ENCODE results near the gene C7orf57. TPM values are rescaled to one million over a fixed set of nuclear protein-coding genes. Genes with fewer than 3 reads are reported as not detected.
A peak's percentile ranks its signal among the peaks of the same experiment; 100 is the strongest.

C7orf57 gene
- total RNA-seq, 1 experiment from 2014 or later, result 0.15 TPM

GRCh38 chr7:48053736-48054135 is 18.4 kb downstream of the C7orf57 start:
- Histone ChIP-seq H3K4me1 (ENCODE audit: control insufficient read depth in 1 of 2, insufficient read depth in 2 of 2, low read length in 2 of 2) (peaks cover 6 to 20% of the 10 kb centered on the region in 2 experiments; a peak in 3 of 4 replicates), H4K20me1 (ENCODE audit: insufficient read depth) (no peaks in the 10 kb centered on the region), H3K4me2 (ENCODE audit: low read length) (no peak overlapping the region), H3K9ac (ENCODE audit: low read length) (no peak overlapping the region), H3K79me2 (ENCODE audit: insufficient read depth, low read length) (no peaks in the 10 kb centered on the region), H3K27me3 (ENCODE audit: insufficient read depth, low read length) (no peaks in the 10 kb centered on the region), H3K9me2 (ENCODE audit: insufficient read depth) (no peaks in the 10 kb centered on the region), H3K36me3 (ENCODE audit: control insufficient read depth in 1 of 2, insufficient read depth in 2 of 2, low read length in 2 of 2) (no peaks in the 10 kb centered on the region), H3K4me3 (replicated peaks in 1 of 2; ENCODE audit: low read depth in 1 of 2, low read length in 2 of 2) (no peak overlapping the region), H3K27ac (ENCODE audit: low read depth, low read length) (no peak overlapping the region), H3K9me3 (ENCODE audit: control insufficient read depth in 1 of 2, insufficient read depth in 1 of 2, low read depth in 1 of 2, low read length in 2 of 2) (no peaks in the 10 kb centered on the region), H2AFZ (ENCODE audit: low read depth, low read length, poor library complexity, severe bottlenecking) (peak overlapping the region; percentile 80)
- TF ChIP-seq YY1 (IDR thresholded peaks at IDR 0.05; ENCODE audit: extremely low read depth, insufficient replicate concordance, low read depth, low read length) (no peak), EZH2phosphoT487 (IDR thresholded peaks at IDR 0.05; ENCODE audit: borderline replicate concordance) (no peak), SIN3A (IDR thresholded peaks at IDR 0.05; ENCODE audit: low read depth) (no peak)
- intact Hi-C loops (cut with micrococcal nuclease), result no loop called here
- BruUV-seq (replicated peaks), result no TSS peak
- ATAC-seq (no peak), DNase-seq (ENCODE audit: low read depth, low spot score) (no peak)
- ChIA-PET RAD21 (ENCODE audit: low non-redundant PET in 1 of 2, low total read pairs in 2 of 2, uncharacterized antibody in 2 of 2, unreplicated experiment in 2 of 2) (no interaction called here), CTCF (no interaction called here), POLR2A (no interaction called here)

DNA sequence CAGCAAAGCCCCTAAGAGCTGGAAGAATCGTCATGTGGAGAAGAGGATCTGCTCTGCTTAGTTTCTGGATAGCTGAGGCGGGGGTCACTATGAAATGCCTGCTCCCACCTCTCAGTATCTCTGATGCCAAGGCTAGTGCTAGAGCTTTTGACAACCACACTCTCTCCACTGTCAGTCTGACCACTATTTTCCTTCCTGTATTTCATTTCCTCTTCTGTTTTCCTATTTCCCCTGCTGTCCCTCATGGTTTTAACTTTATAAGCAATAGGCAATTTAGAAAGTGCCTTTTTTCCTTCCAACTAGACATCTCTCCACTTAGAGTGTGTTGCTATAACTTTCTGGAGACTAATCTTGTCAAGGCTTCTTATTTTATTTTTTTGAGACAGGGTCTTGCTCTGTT is 23.6 kb downstream of the C7orf57 start:
- no peak overlapping the region for H3K27ac ChIP-seq (ENCODE audit: low read depth, low read length)
- no peak overlapping the region for H3K4me3 ChIP-seq (replicated peaks in 1 of 2; ENCODE audit: low read depth in 1 of 2, low read length in 2 of 2)
- H3K36me3 ChIP-seq (ENCODE audit: control insufficient read depth in 1 of 2, insufficient read depth in 2 of 2, low read length in 2 of 2), result no peaks in the 10 kb centered on the region
- H3K9me3 ChIP-seq (ENCODE audit: control insufficient read depth in 1 of 2, insufficient read depth in 1 of 2, low read depth in 1 of 2, low read length in 2 of 2), result no peaks in the 10 kb centered on the region
- ChIA-PET CTCF (no interaction called here), POLR2A (no interaction called here), RAD21 (ENCODE audit: low non-redundant PET in 1 of 2, low total read pairs in 2 of 2, uncharacterized antibody in 2 of 2, unreplicated experiment in 2 of 2) (no interaction called here)
- no peak overlapping the region for H3K4me2 ChIP-seq (ENCODE audit: low read length)
- H3K79me2 ChIP-seq (ENCODE audit: insufficient read depth, low read length), result no peaks in the 10 kb centered on the region
- BruUV-seq (replicated peaks), result no TSS peak
- intact Hi-C loops (cut with micrococcal nuclease), result no loop called here
- no peaks in the 10 kb centered on the region for H4K20me1 ChIP-seq (ENCODE audit: insufficient read depth)
- ATAC-seq, result no peak
- no peaks in the 10 kb centered on the region for H3K4me1 ChIP-seq (ENCODE audit: control insufficient read depth in 1 of 2, insufficient read depth in 2 of 2, low read length in 2 of 2)
- H3K9me2 ChIP-seq (ENCODE audit: insufficient read depth), result 0 out of 2 replicates have a peak, but pooled peaks cover 2% of the 10 kb centered on the region
- H2AFZ ChIP-seq (ENCODE audit: low read depth, low read length, poor library complexity, severe bottlenecking), result no peak overlapping the region
- DNase-seq (ENCODE audit: low read depth, low spot score), result no peak
- no peak overlapping the region for H3K9ac ChIP-seq (ENCODE audit: low read length)
- TF ChIP-seq EGR1 (IDR thresholded peaks at IDR 0.05; ENCODE audit: low read depth) (no peak), CEBPB (IDR thresholded peaks at IDR 0.05; ENCODE audit: low read depth) (no peak), TCF7L2 (IDR thresholded peaks at IDR 0.05; ENCODE audit: borderline replicate concordance, extremely low read depth, insufficient read depth, insufficient read length) (no peak), POLR2A (IDR thresholded peaks at IDR 0.05; ENCODE audit: borderline replicate concordance, extremely low read depth, insufficient read depth, insufficient read length) (no peak), SRF (IDR thresholded peaks at IDR 0.05; ENCODE audit: low read depth) (no peak), JUND (IDR thresholded peaks at IDR 0.05) (no peak), ZNF274 (IDR thresholded peaks at IDR 0.05; ENCODE audit: low read depth, low read length) (no peak), POLR2AphosphoS5 (IDR thresholded peaks at IDR 0.05; ENCODE audit: low read depth, low read length) (no peak), ELF1 (IDR thresholded peaks at IDR 0.05; ENCODE audit: borderline replicate concordance, low read depth) (no peak), RAD21 (IDR thresholded peaks at IDR 0.05; ENCODE audit: low read depth) (no peak), YY1 (IDR thresholded peaks at IDR 0.05; ENCODE audit: extremely low read depth, insufficient replicate concordance, low read depth, low read length) (no peak), SP1 (IDR thresholded peaks at IDR 0.05; ENCODE audit: low read depth) (no peak)
- TF ChIP-seq, protein P1, sequence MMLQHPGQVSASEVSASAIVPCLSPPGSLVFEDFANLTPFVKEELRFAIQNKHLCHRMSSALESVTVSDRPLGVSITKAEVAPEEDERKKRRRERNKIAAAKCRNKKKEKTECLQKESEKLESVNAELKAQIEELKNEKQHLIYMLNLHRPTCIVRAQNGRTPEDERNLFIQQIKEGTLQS (IDR thresholded peaks at IDR 0.05), result no peak
- TF ChIP-seq, protein P2, sequence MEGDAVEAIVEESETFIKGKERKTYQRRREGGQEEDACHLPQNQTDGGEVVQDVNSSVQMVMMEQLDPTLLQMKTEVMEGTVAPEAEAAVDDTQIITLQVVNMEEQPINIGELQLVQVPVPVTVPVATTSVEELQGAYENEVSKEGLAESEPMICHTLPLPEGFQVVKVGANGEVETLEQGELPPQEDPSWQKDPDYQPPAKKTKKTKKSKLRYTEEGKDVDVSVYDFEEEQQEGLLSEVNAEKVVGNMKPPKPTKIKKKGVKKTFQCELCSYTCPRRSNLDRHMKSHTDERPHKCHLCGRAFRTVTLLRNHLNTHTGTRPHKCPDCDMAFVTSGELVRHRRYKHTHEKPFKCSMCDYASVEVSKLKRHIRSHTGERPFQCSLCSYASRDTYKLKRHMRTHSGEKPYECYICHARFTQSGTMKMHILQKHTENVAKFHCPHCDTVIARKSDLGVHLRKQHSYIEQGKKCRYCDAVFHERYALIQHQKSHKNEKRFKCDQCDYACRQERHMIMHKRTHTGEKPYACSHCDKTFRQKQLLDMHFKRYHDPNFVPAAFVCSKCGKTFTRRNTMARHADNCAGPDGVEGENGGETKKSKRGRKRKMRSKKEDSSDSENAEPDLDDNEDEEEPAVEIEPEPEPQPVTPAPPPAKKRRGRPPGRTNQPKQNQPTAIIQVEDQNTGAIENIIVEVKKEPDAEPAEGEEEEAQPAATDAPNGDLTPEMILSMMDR (IDR thresholded peaks at IDR 0.05 in 2 of 3, conservative IDR thresholded peaks at IDR 0.05 in 1 of 3; ENCODE audit: borderline replicate concordance in 1 of 3, insufficient read depth in 1 of 3, low read depth in 2 of 3, low read length in 2 of 3), result no peak
- no peaks in the 10 kb centered on the region for H3K27me3 ChIP-seq (ENCODE audit: insufficient read depth, low read length)

All from HCT116 (cell line).